IPS-15b (cell line): ENCODE measurements around the gene ADAMTS20.
"Not testable (repeated sequence)": the region's sequence is repeated elsewhere in the genome, so short reads cannot be mapped to it uniquely, and the experiment has no call there.

Experiments
- H3K27me3 ChIP-seq: one replicate; pipeline ENCODE4 v1.6.1; 2013; ENCODE audit warnings: low read length; ENCODE audit not compliant: control insufficient read depth, insufficient read depth
- H3K36me3 ChIP-seq: one replicate; pipeline ENCODE4 v1.6.1; 2013; ENCODE audit warnings: low read length; ENCODE audit not compliant: control insufficient read depth, insufficient read depth
- H3K4me1 ChIP-seq: one replicate; pipeline ENCODE4 v1.6.1; 2013; ENCODE audit warnings: mild to moderate bottlenecking, low read length; ENCODE audit not compliant: control insufficient read depth, insufficient read depth
- H3K4me3 ChIP-seq: one replicate; pipeline ENCODE4 v1.5.1; 2013; ENCODE audit warnings: low read depth, low read length
- H3K9ac ChIP-seq: one replicate; pipeline ENCODE4 v1.6.1; 2013; ENCODE audit warnings: low read depth, mild to moderate bottlenecking, low read length
- H3K9me3 ChIP-seq: one replicate; pipeline ENCODE4 v1.6.1; 2013; ENCODE audit warnings: mild to moderate bottlenecking, low read length; ENCODE audit not compliant: control insufficient read depth, insufficient read depth

ADAMTS20 gene

DNA sequence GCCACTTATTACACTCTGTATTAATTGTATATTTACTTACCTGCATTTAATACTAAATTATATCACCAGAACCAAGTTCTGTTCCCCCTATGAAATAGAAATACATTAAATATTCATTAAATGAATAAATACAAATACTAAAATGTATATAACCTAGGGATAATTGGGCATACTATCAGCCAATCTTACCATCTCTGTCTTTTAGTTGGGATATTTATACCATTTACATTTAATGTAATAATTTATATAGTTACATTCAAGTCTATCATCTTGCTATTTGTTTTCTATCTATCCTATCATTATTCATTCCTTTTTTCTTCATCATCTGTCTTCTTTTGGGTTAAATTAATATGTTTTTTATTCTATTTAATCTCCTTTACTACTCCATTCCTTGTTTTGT is 4.1 kb upstream of the ADAMTS20 start:
- Histone ChIP-seq H3K4me1 (no peaks in the 10 kb centered on the region), H3K27me3 (peaks cover 11% of the 10 kb centered on the region), H3K9ac (no peak overlapping the region), H3K9me3 (no peaks in the 10 kb centered on the region), H3K36me3 (no peaks in the 10 kb centered on the region), H3K4me3 (no peak overlapping the region)

DNA sequence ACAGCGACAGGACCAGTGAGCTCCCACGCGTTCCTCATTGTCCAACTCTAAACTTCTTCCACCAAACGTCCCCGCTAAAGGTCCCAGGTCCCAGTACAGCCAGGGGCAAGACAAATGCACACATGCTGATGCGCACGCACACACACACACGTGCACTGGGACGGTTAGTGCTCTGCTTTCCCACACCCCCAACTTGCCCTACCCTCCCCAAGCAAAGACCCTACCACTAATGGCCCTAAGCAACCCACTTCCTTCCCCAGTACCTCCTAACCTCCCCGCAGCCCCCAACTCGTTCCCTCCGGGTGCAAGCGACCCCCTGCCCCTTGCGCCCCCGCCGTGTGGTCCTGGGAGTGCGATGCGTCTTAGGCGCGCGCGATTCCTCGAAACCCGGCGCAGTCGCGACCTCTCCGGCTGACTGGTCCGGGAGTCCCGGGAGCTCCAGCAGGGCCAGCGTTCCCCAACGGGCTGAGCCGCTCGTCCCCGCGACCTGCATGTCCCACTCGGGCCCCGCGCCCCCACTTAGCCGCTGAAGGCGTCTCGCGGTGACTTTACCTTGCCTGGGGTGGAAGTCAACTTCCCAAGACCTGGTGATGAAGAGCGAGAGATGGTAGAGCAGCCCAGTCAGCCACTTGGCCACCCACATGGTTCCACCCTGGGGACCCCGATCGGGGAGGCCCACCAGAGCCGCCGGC is 578 bp downstream of the ADAMTS20 start:
- Histone ChIP-seq H3K9ac (peak overlapping the region; percentile 37), H3K9me3 (no peaks in the 10 kb centered on the region), H3K4me1 (no peaks in the 10 kb centered on the region), H3K4me3 (peak overlapping the region; percentile 88), H3K36me3 (no peaks in the 10 kb centered on the region), H3K27me3 (peaks cover 30% of the 10 kb centered on the region)

DNA sequence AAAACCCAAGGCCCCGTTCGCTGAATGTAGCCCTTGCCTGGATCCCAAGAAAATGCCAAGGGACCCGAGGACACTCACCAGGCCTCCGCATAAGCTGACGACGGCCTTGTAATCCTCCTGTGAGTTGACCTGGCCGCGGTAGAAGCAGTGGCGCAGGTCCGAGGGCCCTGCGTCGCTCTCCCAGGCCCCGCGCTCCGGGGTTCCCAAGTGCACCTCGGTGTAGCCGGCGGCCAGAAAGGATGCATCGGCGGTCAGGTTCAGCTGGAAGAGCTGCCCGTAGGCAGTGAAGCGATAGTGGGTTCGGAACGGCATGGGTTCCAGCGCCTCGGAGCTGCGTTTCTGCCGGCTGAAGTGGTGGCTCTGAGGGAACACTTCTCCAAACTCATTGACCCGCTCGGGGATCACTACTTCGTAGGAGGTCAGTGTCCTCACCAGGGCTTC is 1.2 kb downstream of the ADAMTS20 start:
- Histone ChIP-seq H3K36me3 (no peaks in the 10 kb centered on the region), H3K9ac (no peak overlapping the region), H3K4me1 (no peaks in the 10 kb centered on the region), H3K4me3 (peak overlapping the region; percentile 88), H3K27me3 (peaks cover 30% of the 10 kb centered on the region), H3K9me3 (no peaks in the 10 kb centered on the region)

DNA sequence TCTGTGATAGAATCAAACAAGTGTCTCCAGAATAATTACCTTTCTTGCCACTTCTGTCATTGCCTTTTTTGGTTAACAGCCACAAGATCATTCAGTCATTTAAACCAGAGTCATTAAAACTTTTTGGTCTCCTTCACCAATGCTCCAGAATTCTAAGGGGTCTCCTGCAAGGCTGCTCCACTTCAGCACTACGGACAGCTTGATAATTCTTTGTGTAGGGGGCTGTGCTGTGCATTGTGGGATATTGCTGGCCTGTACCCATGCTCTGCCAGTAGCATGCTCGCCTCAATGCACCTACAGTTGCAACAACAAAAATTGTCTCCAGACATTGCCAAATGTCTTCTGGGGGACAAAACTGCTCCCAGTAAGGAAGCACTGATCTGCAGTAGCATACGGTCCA is 7.3 kb downstream of the ADAMTS20 start:
- H3K9ac ChIP-seq, result no peak overlapping the region
- peaks cover 5% of the 10 kb centered on the region for H3K27me3 ChIP-seq
- H3K4me1 ChIP-seq, result no peaks in the 10 kb centered on the region
- H3K36me3 ChIP-seq, result no peaks in the 10 kb centered on the region
- no peak overlapping the region for H3K4me3 ChIP-seq
- no peaks in the 10 kb centered on the region for H3K9me3 ChIP-seq

- no peak overlapping the region for H3K9ac ChIP-seq
- H3K36me3 ChIP-seq, result no peaks in the 10 kb centered on the region
- no peaks in the 10 kb centered on the region for H3K9me3 ChIP-seq
- H3K4me3 ChIP-seq, result no peak overlapping the region
- H3K4me1 ChIP-seq, result no peaks in the 10 kb centered on the region
- H3K27me3 ChIP-seq, result no peaks in the 10 kb centered on the region
Measured at GRCh38 chr12:43540470-43540869, 11.5 kb downstream of the ADAMTS20 start.

GRCh38 chr12:43537675-43538074 is 14.3 kb downstream of the ADAMTS20 start:
- not testable (repeated sequence) for H3K4me1 ChIP-seq, H3K36me3 ChIP-seq, H3K9ac ChIP-seq, H3K27me3 ChIP-seq, H3K9me3 ChIP-seq, H3K4me3 ChIP-seq

DNA sequence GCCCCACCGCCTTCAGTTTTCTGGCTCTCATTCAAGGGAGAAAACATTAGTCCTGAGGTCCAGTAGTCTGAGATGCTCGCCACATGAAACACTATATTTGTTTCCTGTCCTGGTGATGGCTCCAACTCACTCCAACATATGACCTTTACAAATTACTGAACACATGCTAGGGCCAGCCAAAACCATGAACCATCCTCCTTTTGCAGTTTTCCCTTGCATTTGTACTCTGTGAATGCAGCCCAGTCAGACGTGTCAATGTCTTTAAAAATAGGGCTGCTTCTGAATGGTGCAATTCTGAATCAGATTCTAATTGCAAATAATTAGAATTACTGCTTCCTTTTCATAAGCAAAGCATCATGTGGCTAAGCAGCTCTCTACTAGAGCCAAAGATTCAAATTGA is 36.0 kb downstream of the ADAMTS20 start:
- Histone ChIP-seq H3K4me1 (no peaks in the 10 kb centered on the region), H3K4me3 (no peak overlapping the region), H3K27me3 (no peaks in the 10 kb centered on the region), H3K9ac (no peak overlapping the region), H3K9me3 (no peaks in the 10 kb centered on the region), H3K36me3 (no peaks in the 10 kb centered on the region)

DNA sequence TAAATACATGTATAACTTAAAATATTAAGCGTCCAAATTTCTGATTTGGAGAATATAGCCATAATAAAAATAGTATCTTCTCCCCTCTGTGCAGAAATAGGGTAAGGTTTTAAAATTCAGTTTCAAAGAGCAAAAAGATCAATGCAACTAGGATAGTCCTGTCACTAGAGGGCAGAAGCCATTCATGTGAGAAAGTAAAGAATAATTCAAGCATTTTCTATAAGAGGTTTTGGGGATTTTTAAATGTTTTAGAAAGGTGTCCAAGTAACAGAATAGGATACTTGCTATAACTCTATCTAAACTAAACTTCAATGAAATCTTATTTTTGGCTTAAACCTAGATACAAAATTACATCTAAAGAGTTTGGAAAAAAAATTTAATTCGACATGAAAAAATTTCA is 50.3 kb downstream of the ADAMTS20 start:
- Histone ChIP-seq H3K27me3 (no peaks in the 10 kb centered on the region), H3K36me3 (no peaks in the 10 kb centered on the region), H3K4me3 (no peak overlapping the region)

DNA sequence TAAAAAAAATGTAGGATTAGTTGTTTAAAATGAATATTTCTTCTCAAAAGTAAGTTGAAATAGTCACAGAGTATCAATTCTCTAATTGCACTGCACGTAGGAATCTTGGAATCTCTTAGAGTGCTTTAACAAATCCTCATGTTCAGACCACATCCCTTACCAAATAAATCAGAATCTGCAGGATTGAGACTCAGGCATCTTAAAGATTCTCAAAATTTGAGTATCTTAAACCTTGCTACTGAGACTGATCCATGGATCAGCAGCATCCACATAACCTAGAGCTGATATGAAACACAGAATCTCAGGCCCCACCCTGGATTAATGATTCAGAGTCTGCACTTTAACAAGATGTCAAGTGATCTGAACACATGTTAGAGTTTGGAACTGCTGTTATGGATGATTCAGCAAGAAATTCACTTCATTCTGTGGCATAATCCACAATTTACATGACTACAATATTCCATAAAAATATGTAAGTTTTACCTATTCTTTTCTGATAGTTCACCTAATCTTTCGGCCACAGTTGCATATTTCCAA is 58.7 kb downstream of the ADAMTS20 start:
- no peak overlapping the region for H3K9ac ChIP-seq
- no peaks in the 10 kb centered on the region for H3K36me3 ChIP-seq
- no peaks in the 10 kb centered on the region for H3K9me3 ChIP-seq
- H3K27me3 ChIP-seq, result no peaks in the 10 kb centered on the region
- H3K4me3 ChIP-seq, result no peak overlapping the region
- H3K4me1 ChIP-seq, result no peaks in the 10 kb centered on the region

More for the DNA sequence above, 50.3 kb downstream of the ADAMTS20 start:
- H3K9ac ChIP-seq, result no peak overlapping the region
- H3K4me1 ChIP-seq, result no peaks in the 10 kb centered on the region
- H3K9me3 ChIP-seq, result no peaks in the 10 kb centered on the region

- Histone ChIP-seq H3K4me1 (no peaks in the 10 kb centered on the region), H3K9me3 (no peaks in the 10 kb centered on the region), H3K4me3 (no peak overlapping the region), H3K36me3 (no peaks in the 10 kb centered on the region), H3K9ac (no peak overlapping the region), H3K27me3 (no peaks in the 10 kb centered on the region)
Measured at GRCh38 chr12:43482311-43483085, 69.5 kb downstream of the ADAMTS20 start.

DNA sequence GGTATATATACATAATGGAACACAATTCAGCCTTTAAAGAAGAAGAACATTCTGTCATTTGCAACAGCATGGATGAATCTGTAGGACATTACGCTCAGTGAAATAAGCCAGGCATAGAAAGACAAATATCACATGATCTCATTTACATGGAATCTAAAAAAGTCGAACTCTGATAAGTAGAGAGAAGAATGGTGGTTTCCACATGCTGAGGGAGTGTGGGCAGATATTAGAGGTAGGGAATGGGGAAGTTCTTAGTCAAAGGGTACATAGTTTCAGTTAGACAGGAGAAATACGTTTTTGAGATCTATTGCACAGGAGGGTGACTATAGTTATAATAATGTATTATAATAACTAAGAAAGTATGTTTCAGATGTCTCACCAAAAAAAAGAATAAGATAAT is 71.4 kb downstream of the ADAMTS20 start:
- no peaks in the 10 kb centered on the region for H3K36me3 ChIP-seq
- H3K4me3 ChIP-seq, result no peak overlapping the region
- H3K4me1 ChIP-seq, result no peaks in the 10 kb centered on the region
- no peaks in the 10 kb centered on the region for H3K9me3 ChIP-seq
- no peaks in the 10 kb centered on the region for H3K27me3 ChIP-seq
- no peak overlapping the region for H3K9ac ChIP-seq

DNA sequence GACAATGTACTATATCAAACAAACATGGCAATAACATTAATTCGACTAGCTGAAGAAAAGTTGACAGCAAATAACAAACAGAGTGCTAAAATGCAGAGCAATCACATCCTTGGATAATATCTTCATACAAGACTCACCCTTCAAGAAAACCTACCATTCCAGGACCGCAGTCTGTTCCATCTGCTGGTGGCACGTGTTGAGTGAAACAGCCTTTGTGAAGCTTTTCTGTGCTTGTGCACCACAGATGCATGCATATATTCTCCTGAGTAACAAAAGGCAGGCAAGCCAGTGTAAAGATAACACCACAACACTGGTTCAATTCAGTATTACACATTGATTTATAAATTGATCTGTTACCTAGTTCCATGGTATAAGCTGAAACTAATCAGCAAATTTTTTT is 89.3 kb downstream of the ADAMTS20 start:
- no peaks in the 10 kb centered on the region for H3K4me1 ChIP-seq
- H3K27me3 ChIP-seq, result no peaks in the 10 kb centered on the region
- no peaks in the 10 kb centered on the region for H3K9me3 ChIP-seq
- no peak overlapping the region for H3K4me3 ChIP-seq
- H3K9ac ChIP-seq, result no peak overlapping the region
- H3K36me3 ChIP-seq, result no peaks in the 10 kb centered on the region
